ENCODE results near the gene NMUR2.

- TF ChIP-seq, protein P1, sequence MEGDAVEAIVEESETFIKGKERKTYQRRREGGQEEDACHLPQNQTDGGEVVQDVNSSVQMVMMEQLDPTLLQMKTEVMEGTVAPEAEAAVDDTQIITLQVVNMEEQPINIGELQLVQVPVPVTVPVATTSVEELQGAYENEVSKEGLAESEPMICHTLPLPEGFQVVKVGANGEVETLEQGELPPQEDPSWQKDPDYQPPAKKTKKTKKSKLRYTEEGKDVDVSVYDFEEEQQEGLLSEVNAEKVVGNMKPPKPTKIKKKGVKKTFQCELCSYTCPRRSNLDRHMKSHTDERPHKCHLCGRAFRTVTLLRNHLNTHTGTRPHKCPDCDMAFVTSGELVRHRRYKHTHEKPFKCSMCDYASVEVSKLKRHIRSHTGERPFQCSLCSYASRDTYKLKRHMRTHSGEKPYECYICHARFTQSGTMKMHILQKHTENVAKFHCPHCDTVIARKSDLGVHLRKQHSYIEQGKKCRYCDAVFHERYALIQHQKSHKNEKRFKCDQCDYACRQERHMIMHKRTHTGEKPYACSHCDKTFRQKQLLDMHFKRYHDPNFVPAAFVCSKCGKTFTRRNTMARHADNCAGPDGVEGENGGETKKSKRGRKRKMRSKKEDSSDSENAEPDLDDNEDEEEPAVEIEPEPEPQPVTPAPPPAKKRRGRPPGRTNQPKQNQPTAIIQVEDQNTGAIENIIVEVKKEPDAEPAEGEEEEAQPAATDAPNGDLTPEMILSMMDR (IDR thresholded peaks at IDR 0.05), result no peak
- TF ChIP-seq POLR2A (IDR thresholded peaks at IDR 0.05), result no peak
These were observed 22.6 kb upstream of the NMUR2 start for GRCh38 chr5:152427721-152428120.
